Endodermal cell (in vitro differentiated cells): ENCODE results near the gene ISY1. TPM values are rescaled to one million over a fixed set of nuclear protein-coding genes. Genes with fewer than 3 reads are reported as not detected.

Experiments used
- DNase-seq: peaks from one replicate; pipeline ENCODE4 v3.0.0-alpha.2; 2017
- H3K27ac ChIP-seq: 2 replicates; pipeline ENCODE4 v1.5.1; 2013; ENCODE audit warnings: mild to moderate bottlenecking, low read depth, low read length, moderate library complexity
- H3K27me3 ChIP-seq: 2 replicates; pipeline ENCODE4 v1.6.1; 2013; ENCODE audit warnings: mild to moderate bottlenecking, low read length, moderate library complexity; ENCODE audit not compliant: insufficient read depth, control insufficient read depth, poor library complexity, severe bottlenecking
- H3K36me3 ChIP-seq: 2 replicates; pipeline ENCODE4 v1.7.0; 2013; ENCODE audit warnings: mild to moderate bottlenecking, low read length, moderate library complexity; ENCODE audit not compliant: control insufficient read depth, insufficient read depth
- H3K4me1 ChIP-seq: one replicate; pipeline ENCODE4 v1.7.0; 2013; ENCODE audit warnings: low read length; ENCODE audit not compliant: control insufficient read depth, insufficient read depth
- H3K4me3 ChIP-seq: 2 replicates; pipeline ENCODE4 v1.5.1; 2013; ENCODE audit warnings: mild to moderate bottlenecking, low read length, moderate library complexity
- H3K9ac ChIP-seq: 2 replicates; pipeline ENCODE4 v1.6.1; 2013; ENCODE audit warnings: mild to moderate bottlenecking, low read length, moderate library complexity; ENCODE audit not compliant: poor library complexity, severe bottlenecking; ENCODE audit errors: extremely low read depth
- H3K9me3 ChIP-seq: 2 replicates; pipeline ENCODE4 v1.6.1; 2013; ENCODE audit warnings: mild to moderate bottlenecking, low read length, moderate library complexity; ENCODE audit not compliant: control insufficient read depth
- H3K27ac Mint-ChIP-seq: 2 replicates; pipeline ENCODE4 v1.8.0; 2020; ENCODE audit warnings: mixed read lengths
- H3K27me3 Mint-ChIP-seq: 2 replicates; pipeline ENCODE4 v1.8.0; 2021; ENCODE audit warnings: mild to moderate bottlenecking, mixed read lengths; ENCODE audit not compliant: insufficient read depth
- H3K36me3 Mint-ChIP-seq: 2 replicates; pipeline ENCODE4 v1.8.0; 2020; ENCODE audit warnings: low read depth, mixed read lengths
- H3K4me1 Mint-ChIP-seq: 2 replicates; pipeline ENCODE4 v1.8.0; 2020; ENCODE audit warnings: mixed read lengths
- H3K4me3 Mint-ChIP-seq: 2 replicates; pipeline ENCODE4 v1.8.0; 2020; ENCODE audit warnings: mild to moderate bottlenecking, moderate library complexity, mixed read lengths
- H3K9me3 Mint-ChIP-seq: 2 replicates; pipeline ENCODE4 v1.8.0; 2020; ENCODE audit warnings: mild to moderate bottlenecking, mixed read lengths
- CTCF ChIP-seq: fragments of 200-600 bp; sonication (generic); conservative IDR thresholded peaks from 2 replicates; pipeline ENCODE4 v1.5.0; 2021; ENCODE audit warnings: antibody characterized with exemption, mild to moderate bottlenecking
- WGBS, 2 experiments: methylation state at CpG; one replicate each; pipeline versions ENCODE4 v1.1.5 to v1.1.7; 2013; ENCODE audit warnings: missing lambda C conversion rate in 2 of 2, mixed read lengths in 1 of 2; ENCODE audit not compliant: insufficient coverage in 1 of 2, insufficient read length in 1 of 2; 5-methylcytosine and 5-hydroxymethylcytosine counted together
- total RNA-seq, 2 donors: library from RNA; stranded (reverse); fragmentation: NEBNext Ultra II Directional in 1 of 2; extraction: Animal tissue kit (Norgen Biotek cat#: 25700) in 1 of 2; gene quantifications; 2 replicates in 1 of 2; 3 replicates in 1 of 2; pipeline ENCODE4 v1.2.1, GENCODE V29; 2021

ISY1 gene
- total RNA-seq, 2 donors from 2014 or later = 28.9 to 32.9 TPM

- Mint-ChIP-seq H3K36me3 (no peaks in the 10 kb centered on the region), H3K9me3 (no peaks in the 10 kb centered on the region), H3K27ac (no peak overlapping the region), H3K27me3 (peaks cover 4% of the 10 kb centered on the region), H3K4me1 (no peaks in the 10 kb centered on the region), H3K4me3 (no peak overlapping the region)
- no peaks in the 10 kb centered on the region for H3K4me1 ChIP-seq
- no peaks in the 10 kb centered on the region for H3K9me3 ChIP-seq
- WGBS, 2 experiments = 91% methylated on average over 6 to 8 of the region's 8 CpGs
- no peaks in the 10 kb centered on the region for H3K36me3 ChIP-seq
- no peak for TF ChIP-seq CTCF
- H3K27ac ChIP-seq = no peak overlapping the region
- H3K27me3 ChIP-seq = no peaks in the 10 kb centered on the region
- no peak overlapping the region for H3K4me3 ChIP-seq
- no peak for DNase-seq
- no peak overlapping the region for H3K9ac ChIP-seq
Measured at GRCh38 chr3:129205109-129205832, 44.4 kb upstream of the ISY1 start.

- Mint-ChIP-seq H3K27ac (no peak overlapping the region), H3K4me3 (no peak overlapping the region), H3K4me1 (no peaks in the 10 kb centered on the region), H3K27me3 (peaks cover 4% of the 10 kb centered on the region), H3K36me3 (no peaks in the 10 kb centered on the region), H3K9me3 (no peaks in the 10 kb centered on the region)
- Histone ChIP-seq H3K9ac (no peak overlapping the region), H3K27me3 (no peaks in the 10 kb centered on the region), H3K9me3 (no peaks in the 10 kb centered on the region), H3K4me3 (no peak overlapping the region), H3K27ac (no peak overlapping the region), H3K36me3 (no peaks in the 10 kb centered on the region), H3K4me1 (no peaks in the 10 kb centered on the region)
- TF ChIP-seq CTCF = no peak
- DNase-seq = no peak
- WGBS, 2 experiments = 87% methylated on average over 2 of the region's 2 CpGs; no CpG with 5 or more reads in 1 of the 2 experiments
Measured at GRCh38 chr3:129204473-129204872, 43.6 kb upstream of the ISY1 start.

- no peak overlapping the region for H3K27ac Mint-ChIP-seq
- Histone ChIP-seq H3K4me3 (no peak overlapping the region), H3K9me3 (no peaks in the 10 kb centered on the region), H3K27me3 (no peaks in the 10 kb centered on the region), H3K36me3 (no peaks in the 10 kb centered on the region), H3K4me1 (no peaks in the 10 kb centered on the region), H3K27ac (no peak overlapping the region), H3K9ac (no peak overlapping the region)
- WGBS, 2 experiments = 93 to 97% methylated on average over 7 to 8 of the region's 8 CpGs
- no peak overlapping the region for H3K4me3 Mint-ChIP-seq
- DNase-seq = no peak
- TF ChIP-seq CTCF = no peak
- H3K4me1 Mint-ChIP-seq = no peaks in the 10 kb centered on the region
- H3K9me3 Mint-ChIP-seq = no peaks in the 10 kb centered on the region
- H3K36me3 Mint-ChIP-seq = no peaks in the 10 kb centered on the region
- H3K27me3 Mint-ChIP-seq = peaks cover 4% of the 10 kb centered on the region
Measured at GRCh38 chr3:129199366-129199765, 38.5 kb upstream of the ISY1 start.
